ENCODE data around the gene SAMM50.
A peak's percentile ranks its signal among the peaks of the same experiment; 100 is the strongest.

Gene SAMM50

GRCh38 chr22:43945632-43946383 lies 9.4 kb upstream of the SAMM50 start:
- DNase-seq (ENCODE audit: low read depth in 2 of 2), result peak; percentile 21 to 48

GRCh38 chr22:43946384-43946667 lies 8.9 kb upstream of the SAMM50 start:
- no peak for DNase-seq (ENCODE audit: low read depth in 2 of 2)

GRCh38 chr22:43948836-43949406 lies 6.3 kb upstream of the SAMM50 start:
- no peak for DNase-seq (ENCODE audit: low read depth in 2 of 2)

GRCh38 chr22:43951391-43951790 lies 3.9 kb upstream of the SAMM50 start:
- DNase-seq (ENCODE audit: low read depth in 2 of 2), result no peak

GRCh38 chr22:43951966-43952365 lies 3.3 kb upstream of the SAMM50 start:
- DNase-seq (ENCODE audit: low read depth in 2 of 2), result no peak

GRCh38 chr22:43953988-43954785 lies 1.1 kb upstream of the SAMM50 start:
- no peak for DNase-seq (ENCODE audit: low read depth in 2 of 2)

- DNase-seq (ENCODE audit: low read depth in 2 of 2), result no peak
Observed at GRCh38 chr22:43955883-43956782, 891 bp downstream of the SAMM50 start.

- no peak for DNase-seq (ENCODE audit: low read depth in 2 of 2)
Observed at GRCh38 chr22:43956805-43957463, 1.7 kb downstream of the SAMM50 start.

- no peak for DNase-seq (ENCODE audit: low read depth in 2 of 2)
Observed at GRCh38 chr22:43957871-43958270, 2.6 kb downstream of the SAMM50 start.

- DNase-seq (ENCODE audit: low read depth in 2 of 2), result no peak
Observed at GRCh38 chr22:43964314-43964857, 9.1 kb downstream of the SAMM50 start.

GRCh38 chr22:43967069-43967468 lies 11.8 kb downstream of the SAMM50 start:
- DNase-seq (ENCODE audit: low read depth in 2 of 2), result no peak

- DNase-seq (ENCODE audit: low read depth in 2 of 2), result no peak
Observed at GRCh38 chr22:43968614-43969013, 13.4 kb downstream of the SAMM50 start.

GRCh38 chr22:43969021-43969878 lies 14.0 kb downstream of the SAMM50 start:
- no peak for DNase-seq (ENCODE audit: low read depth in 2 of 2)

- no peak for DNase-seq (ENCODE audit: low read depth in 2 of 2)
Observed at GRCh38 chr22:43969989-43970755, 14.9 kb downstream of the SAMM50 start.

GRCh38 chr22:43971112-43971511 lies 15.9 kb downstream of the SAMM50 start:
- DNase-seq (ENCODE audit: low read depth in 2 of 2), result no peak

- DNase-seq (ENCODE audit: low read depth in 2 of 2), result no peak
Observed at GRCh38 chr22:43972931-43973462, 17.8 kb downstream of the SAMM50 start.

- DNase-seq (ENCODE audit: low read depth in 2 of 2), result no peak
Observed at GRCh38 chr22:43974028-43974545, 18.8 kb downstream of the SAMM50 start.

GRCh38 chr22:43975041-43975440 lies 19.8 kb downstream of the SAMM50 start:
- no peak for DNase-seq (ENCODE audit: low read depth in 2 of 2)

Measured in stimulated activated CD8-positive, alpha-beta memory T cell treated with anti-CD3 and anti-CD28 coated beads, Interleukin-7, amount 100 ng/mL, for 1 hour (primary cell).